ENCODE data around the gene C4A.
"Not testable (repeated sequence)": the region's sequence is repeated elsewhere in the genome, so short reads cannot be mapped to it uniquely, and the experiment has no call there.

C4A gene

GRCh38 chr6:31979238-31979898 lies 2.5 kb upstream of the C4A start:
- DNase-seq (ENCODE audit: low read depth in 2 of 2): no peak

DNA sequence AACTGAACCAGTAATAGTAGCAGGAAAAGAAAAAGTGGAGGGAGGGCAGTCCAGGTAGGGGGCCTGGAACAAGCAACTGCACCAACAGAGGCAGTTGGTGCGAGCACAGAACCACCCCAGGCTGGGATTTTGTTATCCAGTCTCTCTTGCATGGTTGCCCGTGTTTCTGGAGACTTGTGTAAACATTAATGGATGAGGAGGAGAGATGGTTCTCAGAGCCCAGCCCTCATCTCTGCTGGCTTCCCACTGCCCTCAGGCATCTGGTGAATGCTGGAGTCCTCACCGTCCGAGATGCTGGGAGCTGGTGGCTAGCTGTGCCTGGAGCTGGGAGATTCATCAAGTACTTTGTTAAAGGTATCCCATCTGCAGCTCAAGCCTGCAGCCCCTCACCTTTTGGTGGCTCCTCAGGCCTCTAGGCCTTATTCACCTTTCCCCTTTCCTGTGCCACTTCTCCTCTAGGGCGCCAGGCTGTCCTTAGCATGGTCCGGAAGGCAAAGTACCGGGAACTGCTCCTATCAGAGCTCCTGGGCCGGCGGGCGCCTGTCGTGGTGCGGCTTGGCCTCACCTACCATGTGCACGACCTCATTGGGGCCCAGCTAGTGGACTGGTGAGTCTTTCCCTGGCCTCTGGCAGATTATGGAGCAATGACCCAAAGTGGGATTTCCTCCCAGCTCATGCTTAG lies 1.5 kb upstream of the C4A start:
- DNase-seq (ENCODE audit: low read depth in 2 of 2): not testable (repeated sequence)

DNA sequence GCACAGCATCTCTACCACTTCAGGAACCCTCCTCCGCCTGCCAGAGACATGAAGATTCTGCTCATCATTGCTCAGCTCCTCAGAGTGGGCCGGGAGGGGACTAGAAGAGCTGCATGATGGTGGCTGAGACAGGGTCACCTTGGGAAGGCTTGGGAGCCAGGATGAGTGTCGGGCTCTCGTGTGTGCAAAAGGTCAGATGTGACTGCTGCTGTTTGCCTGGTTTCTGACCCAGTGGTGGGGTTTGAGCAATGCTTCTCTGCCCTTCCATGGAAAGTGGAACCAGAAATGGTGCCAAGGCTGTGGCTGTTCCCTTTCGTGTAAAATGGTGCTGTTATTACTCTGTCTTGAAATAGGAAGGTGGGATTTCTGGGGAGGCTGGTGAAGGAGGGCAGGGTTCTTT lies 859 bp upstream of the C4A start:
- not testable (repeated sequence) for DNase-seq (ENCODE audit: low read depth in 2 of 2)

GRCh38 chr6:31989363-31989762 lies 7.5 kb downstream of the C4A start:
- DNase-seq (ENCODE audit: low read depth in 2 of 2): not testable (repeated sequence)

DNA sequence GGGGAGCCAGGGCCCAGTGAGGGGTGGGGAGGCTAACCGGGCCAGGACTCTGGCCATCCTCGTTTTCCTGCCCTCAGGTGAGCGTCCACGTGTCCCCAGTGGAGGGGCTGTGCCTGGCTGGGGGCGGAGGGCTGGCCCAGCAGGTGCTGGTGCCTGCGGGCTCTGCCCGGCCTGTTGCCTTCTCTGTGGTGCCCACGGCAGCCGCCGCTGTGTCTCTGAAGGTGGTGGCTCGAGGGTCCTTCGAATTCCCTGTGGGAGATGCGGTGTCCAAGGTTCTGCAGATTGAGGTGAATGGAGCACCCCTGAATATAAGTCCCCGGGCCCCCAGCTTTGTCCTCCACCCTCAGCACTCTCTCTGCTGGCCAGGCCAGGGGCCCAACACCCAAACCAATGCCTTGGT lies 12.6 kb downstream of the C4A start:
- DNase-seq (ENCODE audit: low read depth in 2 of 2): not testable (repeated sequence)

DNA sequence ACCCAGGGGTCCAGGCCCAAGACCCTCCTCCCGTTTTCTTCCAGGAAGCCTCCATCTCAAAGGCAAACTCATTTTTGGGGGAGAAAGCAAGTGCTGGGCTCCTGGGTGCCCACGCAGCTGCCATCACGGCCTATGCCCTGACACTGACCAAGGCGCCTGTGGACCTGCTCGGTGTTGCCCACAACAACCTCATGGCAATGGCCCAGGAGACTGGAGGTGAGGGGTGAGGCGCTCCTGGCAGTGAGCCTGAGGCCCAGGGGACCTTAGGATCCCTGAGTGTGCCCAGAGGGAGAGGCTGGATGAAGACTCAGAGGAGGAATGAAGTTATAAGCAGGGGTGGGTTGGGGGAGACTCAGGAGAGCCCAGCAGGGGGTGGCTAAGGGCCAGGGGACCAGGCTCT lies 14.5 kb downstream of the C4A start:
- not testable (repeated sequence) for DNase-seq (ENCODE audit: low read depth in 2 of 2)

DNA sequence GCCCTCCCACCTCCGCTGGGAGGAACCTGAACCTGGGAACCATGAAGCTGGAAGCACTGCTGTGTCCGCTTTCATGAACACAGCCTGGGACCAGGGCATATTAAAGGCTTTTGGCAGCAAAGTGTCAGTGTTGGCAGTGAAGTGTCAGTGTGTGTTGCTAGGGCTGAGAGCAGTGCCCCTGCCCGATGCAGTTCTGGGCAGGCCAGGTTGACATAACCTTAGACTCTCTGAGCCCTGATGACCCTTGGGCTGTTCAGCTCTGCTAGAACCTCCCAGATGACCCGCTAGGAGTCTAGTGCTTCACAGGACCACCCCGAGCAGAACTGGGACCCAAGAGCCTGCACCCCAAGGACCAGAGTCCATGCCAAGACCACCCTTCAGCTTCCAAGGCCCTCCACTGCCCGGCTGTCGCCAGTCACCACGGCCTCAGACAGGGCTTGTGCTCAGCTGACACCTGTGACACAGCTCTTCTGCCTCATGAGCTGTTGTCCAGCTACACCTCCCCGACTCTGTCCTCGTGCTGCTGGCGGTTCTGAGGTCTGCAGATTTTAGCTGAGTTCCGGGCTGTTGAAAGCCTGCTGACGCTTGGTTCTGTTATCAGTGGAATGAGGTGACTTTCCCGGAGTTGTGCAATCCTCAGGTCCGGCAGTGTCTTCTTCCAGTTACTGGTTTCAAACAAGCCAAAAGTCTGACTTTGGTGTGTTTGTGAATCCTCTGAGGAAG lies 20.9 kb downstream of the C4A start:
- not testable (repeated sequence) for DNase-seq (ENCODE audit: low read depth in 2 of 2)

DNA sequence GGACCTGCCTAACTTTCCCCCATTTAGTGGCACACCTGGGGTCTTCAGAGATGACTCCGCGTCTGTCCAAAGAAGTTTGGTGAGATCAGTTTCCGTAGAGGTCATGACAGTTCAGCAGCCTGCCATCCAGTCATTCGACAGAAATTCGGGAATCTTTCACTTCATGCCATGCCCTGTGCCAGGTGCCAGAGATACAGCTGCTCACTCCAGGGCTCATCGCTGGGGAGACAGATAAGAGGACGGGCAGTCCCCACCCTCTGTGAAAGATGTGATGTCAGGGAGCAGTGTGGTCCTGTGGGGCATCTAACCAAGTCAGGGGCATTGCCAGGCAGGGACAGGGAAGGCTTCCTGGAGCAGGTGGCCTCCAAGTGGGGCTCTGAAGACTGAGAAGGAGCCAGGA lies 21.4 kb downstream of the C4A start:
- DNase-seq (ENCODE audit: low read depth in 2 of 2): not testable (repeated sequence)

DNA sequence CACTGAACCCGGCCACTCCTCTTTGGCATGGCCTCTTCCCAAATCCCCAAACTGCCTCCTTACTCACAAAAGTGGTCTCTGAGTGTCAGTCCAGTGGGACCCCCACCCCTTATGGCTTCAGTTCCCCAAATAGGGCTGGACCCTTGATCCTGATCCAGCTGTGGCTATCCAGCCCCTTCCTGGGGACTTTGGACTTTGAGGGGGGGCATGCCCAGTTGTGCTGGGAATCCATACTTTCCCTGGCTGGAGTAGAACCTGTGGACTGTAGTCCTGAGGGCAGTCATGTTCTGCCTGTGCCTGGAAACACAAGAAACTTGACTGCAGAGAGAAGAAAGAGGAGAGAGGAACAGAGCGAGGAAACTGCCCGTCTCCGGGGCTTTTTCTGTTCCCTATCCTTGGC lies 22.5 kb downstream of the C4A start:
- not testable (repeated sequence) for DNase-seq (ENCODE audit: low read depth in 2 of 2)

GRCh38 chr6:32004864-32005537 lies 23.1 kb downstream of the C4A start:
- not testable (repeated sequence) for DNase-seq (ENCODE audit: low read depth in 2 of 2)

GRCh38 chr6:32005538-32005880 lies 23.7 kb downstream of the C4A start:
- DNase-seq (ENCODE audit: low read depth in 2 of 2): not testable (repeated sequence)

GRCh38 chr6:32005991-32006529 lies 24.2 kb downstream of the C4A start:
- DNase-seq (ENCODE audit: low read depth in 2 of 2): not testable (repeated sequence)

- DNase-seq (ENCODE audit: low read depth in 2 of 2): not testable (repeated sequence)
Observed at GRCh38 chr6:32007086-32007485, 25.2 kb downstream of the C4A start.

- not testable (repeated sequence) for DNase-seq (ENCODE audit: low read depth in 2 of 2)
Observed at GRCh38 chr6:32008037-32008436, 26.2 kb downstream of the C4A start.

- DNase-seq (ENCODE audit: low read depth in 2 of 2): not testable (repeated sequence)
Observed at GRCh38 chr6:32008616-32009015, 26.8 kb downstream of the C4A start.

- DNase-seq (ENCODE audit: low read depth in 2 of 2): not testable (repeated sequence)
Observed at GRCh38 chr6:32009537-32009936, 27.7 kb downstream of the C4A start.

DNA sequence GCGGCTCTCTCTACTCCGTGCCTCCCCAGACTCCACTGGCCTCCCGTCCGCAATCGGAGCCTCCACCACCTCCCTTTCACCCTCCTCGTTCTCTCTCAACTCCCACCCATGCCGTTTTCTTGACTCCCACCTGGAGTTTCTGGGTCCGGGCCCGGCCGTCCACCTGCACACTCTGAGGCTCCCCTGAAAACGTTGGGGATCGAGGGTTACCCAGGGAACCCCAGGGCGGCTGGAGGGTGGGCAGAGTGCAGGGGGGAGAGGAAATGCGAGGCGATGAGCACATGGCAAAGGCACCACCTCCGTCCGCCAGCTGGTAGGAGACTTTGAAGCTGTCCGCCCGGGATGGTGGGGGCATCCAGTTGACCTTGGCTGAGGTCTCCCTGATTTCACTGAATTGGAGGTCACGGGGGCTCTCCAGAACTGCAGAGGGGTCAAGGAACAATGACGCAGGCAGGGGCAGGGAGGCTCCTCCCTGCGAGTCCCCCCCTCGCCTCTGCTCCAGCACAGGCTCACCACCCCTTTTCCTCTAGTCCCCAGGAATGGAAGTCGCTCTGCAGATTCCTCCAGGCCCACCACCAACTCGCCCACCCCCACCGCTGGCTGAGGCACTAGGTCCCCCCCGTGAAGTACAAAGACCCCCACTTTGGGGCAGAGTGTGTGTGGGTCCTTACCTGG lies 29.1 kb downstream of the C4A start:
- not testable (repeated sequence) for DNase-seq (ENCODE audit: low read depth in 2 of 2)

DNA sequence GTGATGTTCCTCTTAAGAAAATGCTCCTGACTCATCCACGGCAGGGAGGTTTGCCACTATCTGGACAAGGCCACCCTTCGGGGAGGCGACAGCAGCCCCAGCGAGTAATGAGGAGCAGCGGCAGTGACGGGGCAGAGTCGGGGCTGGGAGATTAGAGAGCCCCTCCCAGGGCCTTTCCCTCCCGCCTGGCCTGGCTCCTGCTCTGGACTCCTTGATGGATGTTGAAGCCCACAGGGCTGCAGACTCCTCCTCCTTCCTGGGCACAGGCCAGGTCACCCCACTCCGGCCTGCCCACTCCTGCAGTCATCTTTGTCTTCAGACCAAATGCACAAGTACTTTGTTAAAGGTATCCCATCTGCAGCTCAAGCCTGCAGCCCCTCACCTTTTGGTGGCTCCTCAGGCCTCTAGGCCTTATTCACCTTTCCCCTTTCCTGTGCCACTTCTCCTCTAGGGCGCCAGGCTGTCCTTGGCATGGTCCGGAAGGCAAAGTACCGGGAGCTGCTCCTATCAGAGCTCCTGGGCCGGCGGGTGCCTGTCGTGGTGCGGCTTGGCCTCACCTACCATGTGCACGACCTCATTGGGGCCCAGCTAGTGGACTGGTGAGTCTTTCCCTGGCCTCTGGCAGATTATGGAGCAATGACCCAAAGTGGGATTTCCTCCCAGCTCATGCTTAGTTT lies 31.2 kb downstream of the C4A start:
- not testable (repeated sequence) for DNase-seq (ENCODE audit: low read depth in 2 of 2)

DNA sequence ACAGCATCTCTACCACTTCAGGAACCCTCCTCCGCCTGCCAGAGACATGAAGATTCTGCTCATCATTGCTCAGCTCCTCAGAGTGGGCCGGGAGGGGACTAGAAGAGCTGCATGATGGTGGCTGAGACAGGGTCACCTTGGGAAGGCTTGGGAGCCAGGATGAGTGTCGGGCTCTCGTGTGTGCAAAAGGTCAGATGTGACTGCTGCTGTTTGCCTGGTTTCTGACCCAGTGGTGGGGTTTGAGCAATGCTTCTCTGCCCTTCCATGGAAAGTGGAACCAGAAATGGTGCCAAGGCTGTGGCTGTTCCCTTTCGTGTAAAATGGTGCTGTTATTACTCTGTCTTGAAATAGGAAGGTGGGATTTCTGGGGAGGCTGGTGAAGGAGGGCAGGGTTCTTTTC lies 31.9 kb downstream of the C4A start:
- not testable (repeated sequence) for DNase-seq (ENCODE audit: low read depth in 2 of 2)

GRCh38 chr6:32014547-32014946 lies 32.7 kb downstream of the C4A start, which contains the start of gene C4B:
C4B (plus strand) TSS chr6:32014795; CDS start chr6:32014846, 51 bp downstream.
- DNase-seq (ENCODE audit: low read depth in 2 of 2): not testable (repeated sequence)

- DNase-seq (ENCODE audit: low read depth in 2 of 2): not testable (repeated sequence)
Observed at GRCh38 chr6:32022100-32022499, 40.2 kb downstream of the C4A start.

Data from stimulated activated CD8-positive, alpha-beta memory T cell treated with anti-CD3 and anti-CD28 coated beads, Interleukin-7, amount 100 ng/mL, for 4 hours (primary cell).